ENCODE measurements around the gene CCDC180.

The CCDC180 gene

DNA sequence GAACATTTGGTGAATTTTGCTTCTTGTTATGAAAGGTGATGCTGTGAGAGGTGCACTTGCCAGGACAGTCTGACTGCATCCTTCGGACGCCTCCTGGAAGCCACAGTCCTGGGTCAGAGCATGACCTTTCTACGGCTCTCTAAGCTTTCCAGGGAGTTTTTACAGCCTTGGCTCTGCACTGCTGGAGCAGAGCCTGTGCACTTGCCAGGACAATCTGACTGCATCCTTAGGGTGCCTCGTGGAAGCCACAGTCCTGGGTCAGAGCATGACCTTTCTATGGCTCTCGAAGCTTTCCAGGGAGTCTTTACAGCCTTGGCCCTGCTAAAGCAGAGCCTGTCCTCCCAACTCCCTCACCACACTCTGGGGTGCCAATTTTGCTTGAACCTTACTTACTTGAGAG, 49.6 kb downstream of the CCDC180 start:
- Histone ChIP-seq H4K20me1 (ENCODE audit: insufficient read depth) (no peaks in the 10 kb centered on the region), H3K36me3 (ENCODE audit: insufficient read depth) (no peaks in the 10 kb centered on the region), H3K4me1 (ENCODE audit: low read depth, poor library complexity, severe bottlenecking) (no peaks in the 10 kb centered on the region), H3K4me3 (IDR thresholded peaks at IDR 0.05; ENCODE audit: insufficient read depth, low read depth, low read length) (no peak overlapping the region), H3K4me2 (no peak overlapping the region), H3K27ac (no peak overlapping the region), H3K79me2 (ENCODE audit: insufficient read depth, low read depth) (no peaks in the 10 kb centered on the region), H3K9ac (no peak overlapping the region), H2AFZ (ENCODE audit: low read depth) (no peak overlapping the region), H3K27me3 (ENCODE audit: insufficient read depth, low read depth) (no peaks in the 10 kb centered on the region)
- TF ChIP-seq, protein P1, sequence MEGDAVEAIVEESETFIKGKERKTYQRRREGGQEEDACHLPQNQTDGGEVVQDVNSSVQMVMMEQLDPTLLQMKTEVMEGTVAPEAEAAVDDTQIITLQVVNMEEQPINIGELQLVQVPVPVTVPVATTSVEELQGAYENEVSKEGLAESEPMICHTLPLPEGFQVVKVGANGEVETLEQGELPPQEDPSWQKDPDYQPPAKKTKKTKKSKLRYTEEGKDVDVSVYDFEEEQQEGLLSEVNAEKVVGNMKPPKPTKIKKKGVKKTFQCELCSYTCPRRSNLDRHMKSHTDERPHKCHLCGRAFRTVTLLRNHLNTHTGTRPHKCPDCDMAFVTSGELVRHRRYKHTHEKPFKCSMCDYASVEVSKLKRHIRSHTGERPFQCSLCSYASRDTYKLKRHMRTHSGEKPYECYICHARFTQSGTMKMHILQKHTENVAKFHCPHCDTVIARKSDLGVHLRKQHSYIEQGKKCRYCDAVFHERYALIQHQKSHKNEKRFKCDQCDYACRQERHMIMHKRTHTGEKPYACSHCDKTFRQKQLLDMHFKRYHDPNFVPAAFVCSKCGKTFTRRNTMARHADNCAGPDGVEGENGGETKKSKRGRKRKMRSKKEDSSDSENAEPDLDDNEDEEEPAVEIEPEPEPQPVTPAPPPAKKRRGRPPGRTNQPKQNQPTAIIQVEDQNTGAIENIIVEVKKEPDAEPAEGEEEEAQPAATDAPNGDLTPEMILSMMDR (conservative IDR thresholded peaks at IDR 0.05; ENCODE audit: low read depth, low read length) = no peak

Data from KMS-11 (cell line).